HFFc6 (cell line): ENCODE data around the gene CENPM. TPM values are rescaled to one million over a fixed set of nuclear protein-coding genes. Genes with fewer than 3 reads are reported as not detected.

Experiments
- DNase-seq: peaks from one replicate; pipeline ENCODE4 v3.0.0-alpha.2; 2018
- H3K27ac Mint-ChIP-seq: 2 replicates; pipeline ENCODE4 v1.8.0; 2020; ENCODE audit warnings: mild to moderate bottlenecking, mixed read lengths
- H3K27me3 Mint-ChIP-seq: 2 replicates; pipeline ENCODE4 v1.8.0; 2021; ENCODE audit warnings: mild to moderate bottlenecking, moderate library complexity, mixed read lengths; ENCODE audit not compliant: insufficient read depth
- H3K36me3 Mint-ChIP-seq: 2 replicates; pipeline ENCODE4 v1.8.0; 2021; ENCODE audit warnings: low read depth, mixed read lengths
- H3K4me1 Mint-ChIP-seq: 2 replicates; pipeline ENCODE4 v1.8.0; 2020; ENCODE audit warnings: low read depth, mixed read lengths
- H3K4me3 Mint-ChIP-seq: 2 replicates; pipeline ENCODE4 v1.8.0; 2020; ENCODE audit warnings: mild to moderate bottlenecking, moderate library complexity, mixed read lengths
- H3K9me3 Mint-ChIP-seq: 2 replicates; pipeline ENCODE4 v1.8.0; 2020; ENCODE audit warnings: mild to moderate bottlenecking, mixed read lengths
- CTCF ChIP-seq: fragments of 200-600 bp; sonication (generic); IDR thresholded peaks from 2 replicates; pipeline ENCODE4 v1.5.0; 2021; ENCODE audit warnings: antibody characterized with exemption, mild to moderate bottlenecking
- total RNA-seq, 6 experiments: library from RNA; stranded (reverse); fragmentation: NEBNext Ultra II Directional; extraction: Animal tissue kit (Norgen Biotek cat#: 25700); gene quantifications; 2 replicates in 1 of 6; 3 replicates in 5 of 6; pipeline ENCODE4 v1.2.3, GENCODE V29; 2021

CENPM gene
- total RNA-seq, 6 experiments from 2014 or later: 15.6 to 29.4 (median 26.3) TPM

GRCh38 chr22:41899992-41900651, 46.8 kb downstream of the CENPM start:
- Mint-ChIP-seq H3K36me3 (no peaks in the 10 kb centered on the region), H3K4me1 (peaks cover 6% of the 10 kb centered on the region), H3K27ac (no peak overlapping the region), H3K4me3 (no peak overlapping the region), H3K27me3 (no peaks in the 10 kb centered on the region; the same call in none of the 2 replicates), H3K9me3 (no peaks in the 10 kb centered on the region)
- DNase-seq: no peak
- no peak for TF ChIP-seq CTCF

GRCh38 chr22:41899110-41899509, 47.8 kb downstream of the CENPM start:
- Mint-ChIP-seq H3K9me3 (no peaks in the 10 kb centered on the region), H3K36me3 (no peaks in the 10 kb centered on the region), H3K4me3 (no peak overlapping the region), H3K27ac (no peak overlapping the region), H3K27me3 (no peaks in the 10 kb centered on the region; the same call in none of the 2 replicates), H3K4me1 (peaks cover 6% of the 10 kb centered on the region)
- DNase-seq: no peak
- TF ChIP-seq CTCF: no peak

GRCh38 chr22:41898645-41899044, 48.3 kb downstream of the CENPM start:
- peaks cover 6% of the 10 kb centered on the region for H3K4me1 Mint-ChIP-seq
- H3K27me3 Mint-ChIP-seq: no peaks in the 10 kb centered on the region; the same call in none of the 2 replicates
- TF ChIP-seq CTCF: no peak
- no peak overlapping the region for H3K4me3 Mint-ChIP-seq
- no peak for DNase-seq
- H3K27ac Mint-ChIP-seq: no peak overlapping the region
- no peaks in the 10 kb centered on the region for H3K36me3 Mint-ChIP-seq
- H3K9me3 Mint-ChIP-seq: no peaks in the 10 kb centered on the region

- no peak overlapping the region for H3K4me3 Mint-ChIP-seq
- H3K36me3 Mint-ChIP-seq: no peaks in the 10 kb centered on the region
- DNase-seq: no peak
- peaks cover 6% of the 10 kb centered on the region for H3K4me1 Mint-ChIP-seq
- H3K9me3 Mint-ChIP-seq: no peaks in the 10 kb centered on the region
- no peaks in the 10 kb centered on the region; the same call in 1 of the 2 replicates for H3K27me3 Mint-ChIP-seq
- no peak overlapping the region for H3K27ac Mint-ChIP-seq
- TF ChIP-seq CTCF: no peak
Measured at GRCh38 chr22:41893591-41894375, 53.2 kb downstream of the CENPM start.

- no peaks in the 10 kb centered on the region; the same call in 1 of the 2 replicates for H3K27me3 Mint-ChIP-seq
- H3K4me1 Mint-ChIP-seq: peaks cover 11% of the 10 kb centered on the region
- no peaks in the 10 kb centered on the region for H3K9me3 Mint-ChIP-seq
- no peak for TF ChIP-seq CTCF
- DNase-seq: no peak
- H3K27ac Mint-ChIP-seq: no peak overlapping the region
- no peak overlapping the region for H3K4me3 Mint-ChIP-seq
- H3K36me3 Mint-ChIP-seq: peaks cover 9% of the 10 kb centered on the region
Measured at GRCh38 chr22:41892721-41893120, 54.2 kb downstream of the CENPM start.
